BJ (cell line): Measurements from ENCODE around the gene RAB5B. TPM values are rescaled to one million over a fixed set of nuclear protein-coding genes. Genes with fewer than 3 reads are reported as not detected.

Experiments used
- CTCF ChIA-PET: fragments of 350-600 bp; formaldehyde crosslinking; extraction: SDS; loops from one replicate; lab custom pipeline; 2021; ENCODE audit warnings: antibody characterized with exemption, inconsistent platforms; lab: Yijun Ruan, JAX
- POLR2A ChIA-PET: fragments of 300-600 bp; sonication (Branson Sonifier 250); formaldehyde crosslinking; extraction: SDS; loops from one replicate; lab custom pipeline; 2021; ENCODE audit warnings: antibody characterized with exemption; lab: Charles Lee
- DNase-seq: peaks from one replicate; pipeline ENCODE4 v3.0.0-alpha.2; 2011; ENCODE audit warnings: low read depth
- H3K27me3 ChIP-seq: 2 replicates; pipeline ENCODE4 v1.6.0; 2011; ENCODE audit warnings: low read length; ENCODE audit not compliant: control insufficient read depth, insufficient read depth
- H3K36me3 ChIP-seq: 2 replicates; pipeline ENCODE4 v1.5.1; 2011; ENCODE audit warnings: low read length; ENCODE audit not compliant: control insufficient read depth, insufficient read depth
- H3K4me3 ChIP-seq: 2 replicates; pipeline ENCODE4 v1.5.1; 2011; ENCODE audit warnings: low read depth, mild to moderate bottlenecking, control low read depth, low read length
- polyA plus RNA-seq: library from polyadenylated mRNA; depleted of rRNA; stranded (reverse); fragments of >200 nt; gene quantifications from 2 replicates; pipeline ENCODE4 v1.2.3, GENCODE V29; 2011
- TF ChIP-seq, protein P1 (sequence below): IDR thresholded peaks from 2 replicates; pipeline ENCODE4 v1.5.1; 2011; ENCODE audit warnings: low read depth, mild to moderate bottlenecking, control low read depth, inconsistent platforms, low read length, moderate library complexity; ENCODE audit not compliant: insufficient read depth

Gene RAB5B
- polyA plus RNA-seq, 1 experiment, result 117 TPM

DNA sequence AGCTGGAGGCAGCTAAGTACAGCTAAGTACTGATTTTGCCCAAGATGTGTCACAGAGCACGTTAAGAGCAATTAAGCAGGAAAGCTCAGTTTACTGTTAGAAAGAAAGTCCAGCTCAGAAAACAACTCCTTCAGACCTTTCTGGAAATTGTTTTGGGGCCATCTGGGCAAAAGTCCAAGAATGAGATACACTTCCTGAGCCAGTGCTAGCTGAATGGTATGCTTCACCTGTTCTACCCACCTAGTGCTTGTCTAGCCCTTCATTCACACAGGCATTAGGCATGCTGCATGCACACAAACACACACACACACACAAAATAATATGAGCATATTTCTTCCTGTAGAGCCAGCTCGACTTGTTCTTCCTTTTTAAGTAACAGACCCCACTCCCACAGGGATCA, 40.3 kb downstream of the RAB5B start:
- ChIA-PET POLR2A (no interaction called here), CTCF (interaction anchor here (1.1 to 1.8 kb wide), 2 partner anchors 16 to 18 kb away, joined by 3 to 8 read pairs; partner anchors contain the start of gene SUOX)
- DNase-seq, result no peak
- Histone ChIP-seq H3K27me3 (no peaks in the 10 kb centered on the region), H3K36me3 (no peaks in the 10 kb centered on the region), H3K4me3 (no peak overlapping the region)
- TF ChIP-seq, protein P1, sequence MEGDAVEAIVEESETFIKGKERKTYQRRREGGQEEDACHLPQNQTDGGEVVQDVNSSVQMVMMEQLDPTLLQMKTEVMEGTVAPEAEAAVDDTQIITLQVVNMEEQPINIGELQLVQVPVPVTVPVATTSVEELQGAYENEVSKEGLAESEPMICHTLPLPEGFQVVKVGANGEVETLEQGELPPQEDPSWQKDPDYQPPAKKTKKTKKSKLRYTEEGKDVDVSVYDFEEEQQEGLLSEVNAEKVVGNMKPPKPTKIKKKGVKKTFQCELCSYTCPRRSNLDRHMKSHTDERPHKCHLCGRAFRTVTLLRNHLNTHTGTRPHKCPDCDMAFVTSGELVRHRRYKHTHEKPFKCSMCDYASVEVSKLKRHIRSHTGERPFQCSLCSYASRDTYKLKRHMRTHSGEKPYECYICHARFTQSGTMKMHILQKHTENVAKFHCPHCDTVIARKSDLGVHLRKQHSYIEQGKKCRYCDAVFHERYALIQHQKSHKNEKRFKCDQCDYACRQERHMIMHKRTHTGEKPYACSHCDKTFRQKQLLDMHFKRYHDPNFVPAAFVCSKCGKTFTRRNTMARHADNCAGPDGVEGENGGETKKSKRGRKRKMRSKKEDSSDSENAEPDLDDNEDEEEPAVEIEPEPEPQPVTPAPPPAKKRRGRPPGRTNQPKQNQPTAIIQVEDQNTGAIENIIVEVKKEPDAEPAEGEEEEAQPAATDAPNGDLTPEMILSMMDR, result no peak

DNA sequence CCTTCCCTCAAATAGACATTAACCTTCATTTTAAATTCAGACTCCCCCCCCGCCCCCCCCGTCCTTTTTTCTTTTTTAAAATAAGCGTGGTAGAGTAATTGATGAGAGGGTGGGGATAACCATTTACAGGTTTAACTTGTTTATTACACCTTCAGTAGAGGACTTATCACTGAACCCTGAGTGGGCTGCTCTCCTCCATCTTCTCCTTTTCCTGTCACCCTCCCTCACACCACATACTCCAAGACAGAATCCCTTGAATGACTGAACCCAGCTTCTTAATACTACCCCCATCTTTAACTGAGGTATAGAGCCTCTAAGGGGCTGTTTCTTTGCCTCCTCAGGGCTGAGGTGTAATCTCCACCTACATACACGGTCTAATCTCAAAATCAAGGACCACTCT, 43.3 kb downstream of the RAB5B start:
- DNase-seq, result no peak
- Histone ChIP-seq H3K27me3 (no peaks in the 10 kb centered on the region), H3K4me3 (no peak overlapping the region), H3K36me3 (no peaks in the 10 kb centered on the region)
- ChIA-PET CTCF (interaction anchor here (1.6 kb wide), 1 partner anchor 21 kb away, joined by 4 read pairs; no protein-coding TSS in a partner anchor), POLR2A (no interaction called here)
- TF ChIP-seq, protein P1, result no peak

DNA sequence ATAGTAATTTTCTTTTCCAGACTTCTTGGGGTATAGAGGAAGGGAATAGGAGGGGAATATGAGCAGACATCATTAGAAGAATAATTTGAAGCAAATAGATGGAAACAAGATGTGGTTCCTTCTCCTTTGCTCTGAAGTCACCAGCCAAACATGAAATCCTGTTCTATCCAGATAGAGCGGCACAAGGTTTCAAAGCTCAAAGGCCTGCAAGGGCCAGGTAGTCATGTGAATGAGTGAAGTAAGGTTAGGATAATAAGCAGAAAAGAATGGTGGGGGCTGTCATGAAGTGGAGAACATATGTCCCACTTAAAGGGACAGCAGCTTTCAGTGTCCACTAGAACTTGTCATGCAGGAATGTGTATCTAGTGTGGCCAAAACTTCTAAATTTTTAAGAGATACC, 44.5 kb downstream of the RAB5B start:
- Histone ChIP-seq H3K27me3 (no peaks in the 10 kb centered on the region), H3K4me3 (no peak overlapping the region), H3K36me3 (no peaks in the 10 kb centered on the region)
- TF ChIP-seq, protein P1, result no peak
- ChIA-PET POLR2A (no interaction called here), CTCF (interaction anchor here (1.1 to 2.8 kb wide), 3 partner anchors 10 to 22 kb away, joined by 3 to 14 read pairs (median 4); no protein-coding TSS in a partner anchor)
- DNase-seq, result no peak

DNA sequence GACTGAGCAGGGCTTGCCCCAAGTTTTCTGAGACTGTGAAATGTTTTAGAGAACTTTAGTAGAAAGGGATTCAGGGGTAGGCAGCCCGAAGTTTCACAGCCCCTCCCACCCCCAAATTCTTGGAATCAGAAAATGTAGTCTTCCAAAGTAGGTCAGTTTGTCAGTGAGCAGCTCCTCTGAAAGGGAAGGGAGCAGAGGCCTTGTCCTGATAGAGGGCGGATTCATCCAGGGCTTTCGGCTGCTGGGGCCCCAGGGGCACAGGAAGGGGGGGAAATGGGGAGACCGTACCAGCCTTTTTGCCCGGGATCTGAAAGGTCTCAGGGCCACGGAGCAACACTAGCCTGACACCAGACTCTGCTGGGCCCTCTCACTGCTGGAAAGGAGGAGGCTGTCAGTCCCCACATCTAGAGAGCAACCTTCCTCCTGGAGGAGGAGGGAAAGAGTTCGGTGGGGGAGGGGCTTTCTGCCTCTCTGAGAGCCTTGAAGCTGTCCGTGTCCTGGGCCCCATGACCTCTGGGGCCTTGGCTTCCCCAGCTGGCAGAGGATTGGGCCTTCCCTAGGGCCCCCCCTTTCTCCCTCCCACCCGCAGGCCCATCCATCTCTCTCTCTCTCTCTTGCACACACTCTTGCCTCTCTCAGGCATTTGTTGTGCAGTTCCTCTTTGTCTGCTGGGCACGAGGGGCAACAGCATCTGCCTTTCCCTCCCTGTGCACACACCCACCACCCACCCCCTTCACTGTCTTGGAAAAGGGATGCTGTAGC, 46.7 kb downstream of the RAB5B start, which contains the start of gene IKZF4:
TSS of gene IKZF4 (plus strand) at position 621 of the 762 bp plus-strand sequence. CDS start 451 bp downstream, outside the sequence.
- Histone ChIP-seq H3K36me3 (no peaks in the 10 kb centered on the region; the same call in 1 of the 2 replicates), H3K4me3 (peak within 1 kb of the TSS; percentile 23), H3K27me3 (no peaks in the 10 kb centered on the region)
- DNase-seq, result no peak
- TF ChIP-seq, protein P1, result no peak
- CTCF ChIA-PET, result interaction anchor here (1.4 to 3.2 kb wide), 5 partner anchors 9 to 281 kb away, joined by 3 to 19 read pairs (median 5); partner anchors contain the start of gene SUOX
- POLR2A ChIA-PET, result no interaction called here

DNA sequence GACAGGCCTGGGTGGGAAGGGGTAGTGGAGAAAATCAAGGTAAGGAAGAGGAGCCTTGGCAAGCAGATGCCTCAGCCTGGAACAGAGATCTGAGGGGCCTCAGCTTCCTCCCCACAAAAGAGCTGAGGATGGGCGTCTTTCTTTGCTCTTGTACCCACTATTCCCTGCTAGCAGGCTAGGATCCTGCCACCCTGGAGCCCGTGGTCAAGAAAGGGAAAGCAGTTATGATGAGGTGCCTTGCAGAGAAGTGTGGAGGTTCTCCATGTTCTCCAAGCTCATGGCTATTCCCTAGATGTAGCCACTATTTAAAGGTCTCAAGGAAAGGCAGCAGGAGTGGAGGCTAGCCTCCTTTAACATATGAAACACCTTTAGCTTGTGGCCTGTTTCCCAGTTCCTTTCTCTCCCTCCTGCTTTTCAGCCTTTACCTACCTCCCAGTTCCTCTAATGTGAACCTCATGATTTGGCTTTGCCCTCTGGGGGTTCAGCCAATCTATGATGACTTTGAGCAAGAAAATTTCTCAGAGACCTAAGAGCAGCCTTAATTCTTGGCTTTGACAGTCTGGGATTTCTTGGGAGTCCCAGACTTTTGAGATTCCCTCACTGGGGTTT, 48.1 kb downstream of the RAB5B start:
- peak overlapping the region; percentile 23; the same call in 1 of the 2 replicates for H3K4me3 ChIP-seq
- DNase-seq, result no peak
- ChIA-PET CTCF (interaction anchor here (0.5 to 3.2 kb wide), 6 partner anchors 26 to 282 kb away, joined by 3 to 19 read pairs (median 3); partner anchors contain the start of genes RAB5B and SUOX), POLR2A (no interaction called here)
- H3K27me3 ChIP-seq, result no peaks in the 10 kb centered on the region
- no peaks in the 10 kb centered on the region; the same call in 1 of the 2 replicates for H3K36me3 ChIP-seq
- TF ChIP-seq, protein P1, result no peak
